GM08714 (cell line): ENCODE measurements around the gene TMCC2.
"Not testable (repeated sequence)": the region's sequence is repeated elsewhere in the genome, so short reads cannot be mapped to it uniquely, and the experiment has no call there.

Experiments used
- H3K4me3 ChIP-seq: fragments of 200-500 bp; sonication (Bioruptor generic); 2 replicates; pipeline ENCODE4 v1.5.1; 2014; ENCODE audit warnings: mild to moderate bottlenecking, low read length, inconsistent platforms
- ZNF274 ChIP-seq: IDR thresholded peaks from 2 replicates; pipeline ENCODE4 v1.6.1; 2012; ENCODE audit warnings: mild to moderate bottlenecking, low read depth, low read length

The TMCC2 gene

GRCh38 chr1:205229399-205229871 is 1.7 kb downstream of the TMCC2 start:
- no peak overlapping the region for H3K4me3 ChIP-seq

GRCh38 chr1:205229916-205230700 is 2.4 kb downstream of the TMCC2 start:
- H3K4me3 ChIP-seq = no peak overlapping the region
- TF ChIP-seq ZNF274 = no peak

More at GRCh38 chr1:205229399-205229871, 1.7 kb downstream of the TMCC2 start:
- no peak for TF ChIP-seq ZNF274

DNA sequence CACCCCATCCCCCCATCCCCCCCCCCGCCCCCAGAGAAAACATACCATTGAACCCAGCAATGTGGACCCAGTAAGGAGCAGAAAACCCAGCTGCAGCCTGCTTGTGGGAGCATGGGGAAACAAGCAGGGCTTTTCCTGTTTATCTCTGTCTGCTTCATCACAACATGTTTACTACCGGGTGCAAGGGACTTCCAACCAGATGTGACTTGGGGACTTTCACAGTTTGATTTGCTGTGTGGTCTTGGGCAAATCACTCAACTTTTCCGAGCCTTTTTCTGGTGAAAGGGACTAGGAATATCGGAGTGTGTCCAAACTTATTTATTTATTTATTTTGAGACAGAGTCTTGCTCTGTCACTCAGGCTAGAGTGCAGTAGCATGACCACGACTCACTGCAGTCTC is 3.2 kb downstream of the TMCC2 start:
- no peak overlapping the region for H3K4me3 ChIP-seq
- TF ChIP-seq ZNF274 = no peak

DNA sequence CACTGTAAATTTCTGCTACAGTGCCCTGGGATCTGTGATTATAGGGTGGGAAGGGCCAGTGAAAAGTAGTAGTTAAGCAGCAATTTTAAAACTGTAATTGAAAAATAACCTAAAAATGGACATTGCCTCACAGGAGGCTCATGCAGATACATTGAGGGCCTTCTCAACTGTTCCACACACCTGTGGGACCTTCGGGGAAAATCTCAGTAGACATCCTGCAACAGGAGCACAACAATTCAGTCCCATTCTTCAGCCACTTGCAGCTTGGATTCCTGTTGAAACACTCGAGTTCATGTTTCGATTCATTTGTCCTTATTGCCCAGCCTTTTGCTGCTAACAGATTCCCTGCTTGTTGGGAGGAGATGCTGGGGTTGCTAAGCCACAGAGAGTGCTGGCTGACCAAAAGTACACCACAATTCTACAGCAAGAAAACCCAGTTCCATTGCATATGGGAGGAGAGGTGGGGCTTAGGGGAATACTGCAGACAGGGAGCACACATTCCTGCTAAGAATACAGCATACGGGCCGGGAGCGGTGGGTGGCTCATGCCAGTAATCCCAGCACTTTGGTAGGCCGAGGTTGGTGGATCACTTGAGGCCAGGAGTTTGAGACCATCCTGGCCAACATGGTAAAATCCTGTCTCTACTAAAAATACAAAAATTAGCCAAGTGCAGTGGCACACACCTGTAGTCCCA is 4.5 kb downstream of the TMCC2 start:
- H3K4me3 ChIP-seq = no peak overlapping the region
- no peak for TF ChIP-seq ZNF274

DNA sequence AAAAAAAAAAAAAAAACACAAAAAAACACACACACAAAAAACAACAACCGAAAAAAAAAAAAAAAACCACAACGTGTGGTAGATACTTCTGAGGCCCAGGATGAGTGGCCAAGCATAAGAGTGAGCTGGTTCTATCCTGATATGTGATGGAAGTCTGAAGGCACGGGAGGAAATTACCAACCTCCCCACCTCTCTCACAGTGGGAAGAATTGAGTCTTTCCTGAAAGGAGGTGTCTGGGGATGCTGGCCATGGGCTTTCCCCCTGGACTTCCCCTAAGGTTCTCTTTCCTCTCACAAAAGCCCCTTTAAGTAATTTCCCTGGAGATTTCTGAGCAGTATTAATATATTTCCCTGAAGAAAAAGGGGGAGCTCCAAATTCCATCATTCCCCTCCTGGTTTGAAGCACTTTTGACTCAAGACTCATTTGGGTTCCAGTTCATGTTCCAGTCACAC is 5.2 kb downstream of the TMCC2 start:
- TF ChIP-seq ZNF274 = no peak

DNA sequence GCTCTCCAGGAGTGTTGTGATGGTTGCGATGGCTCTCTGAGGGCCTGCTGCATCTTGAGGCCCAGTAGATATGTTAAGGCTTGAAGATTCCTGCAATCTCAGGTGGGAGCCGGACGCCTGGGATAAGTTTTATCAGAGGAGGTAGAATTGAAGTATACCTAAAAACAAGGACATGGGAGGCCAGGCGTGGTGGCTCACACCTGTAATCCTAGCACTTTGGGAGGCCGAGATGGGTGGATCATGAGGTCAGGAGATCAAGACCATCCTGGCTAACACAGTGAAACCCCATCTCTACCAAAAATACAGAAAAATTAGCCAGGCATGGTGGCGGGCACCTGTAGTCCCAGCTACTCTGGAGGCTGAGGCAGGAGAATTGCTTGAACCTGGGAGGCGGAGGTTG is 6.2 kb downstream of the TMCC2 start:
- H3K4me3 ChIP-seq = not testable (repeated sequence)

More for the DNA sequence above, 5.2 kb downstream of the TMCC2 start:
- no peak overlapping the region for H3K4me3 ChIP-seq

DNA sequence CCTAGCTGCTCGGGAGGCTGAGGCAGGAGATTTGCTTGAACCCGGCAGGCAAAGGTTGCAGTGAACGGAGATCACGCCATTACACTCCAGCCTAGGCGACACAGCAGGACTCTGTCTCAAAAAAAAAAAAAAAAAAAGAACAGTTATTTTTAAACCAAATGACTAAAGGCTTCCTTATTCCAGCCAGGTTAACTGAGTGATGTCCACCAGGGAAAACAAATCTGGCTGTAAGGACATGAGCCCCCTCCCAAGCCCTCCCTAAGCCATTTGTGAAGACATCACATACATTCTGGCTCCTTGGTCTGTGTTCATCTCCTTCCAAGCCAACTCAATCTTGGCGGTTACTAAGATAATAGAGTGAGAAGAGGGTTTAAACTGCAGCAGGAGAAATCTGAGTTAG is 8.2 kb downstream of the TMCC2 start:
- H3K4me3 ChIP-seq = no peak overlapping the region
- no peak for TF ChIP-seq ZNF274

GRCh38 chr1:205236526-205236925 is 8.8 kb downstream of the TMCC2 start:
- no peak overlapping the region for H3K4me3 ChIP-seq
- TF ChIP-seq ZNF274 = no peak

- TF ChIP-seq ZNF274 = no peak
- no peak overlapping the region for H3K4me3 ChIP-seq
Observed at GRCh38 chr1:205236951-205237475, 9.3 kb downstream of the TMCC2 start.

DNA sequence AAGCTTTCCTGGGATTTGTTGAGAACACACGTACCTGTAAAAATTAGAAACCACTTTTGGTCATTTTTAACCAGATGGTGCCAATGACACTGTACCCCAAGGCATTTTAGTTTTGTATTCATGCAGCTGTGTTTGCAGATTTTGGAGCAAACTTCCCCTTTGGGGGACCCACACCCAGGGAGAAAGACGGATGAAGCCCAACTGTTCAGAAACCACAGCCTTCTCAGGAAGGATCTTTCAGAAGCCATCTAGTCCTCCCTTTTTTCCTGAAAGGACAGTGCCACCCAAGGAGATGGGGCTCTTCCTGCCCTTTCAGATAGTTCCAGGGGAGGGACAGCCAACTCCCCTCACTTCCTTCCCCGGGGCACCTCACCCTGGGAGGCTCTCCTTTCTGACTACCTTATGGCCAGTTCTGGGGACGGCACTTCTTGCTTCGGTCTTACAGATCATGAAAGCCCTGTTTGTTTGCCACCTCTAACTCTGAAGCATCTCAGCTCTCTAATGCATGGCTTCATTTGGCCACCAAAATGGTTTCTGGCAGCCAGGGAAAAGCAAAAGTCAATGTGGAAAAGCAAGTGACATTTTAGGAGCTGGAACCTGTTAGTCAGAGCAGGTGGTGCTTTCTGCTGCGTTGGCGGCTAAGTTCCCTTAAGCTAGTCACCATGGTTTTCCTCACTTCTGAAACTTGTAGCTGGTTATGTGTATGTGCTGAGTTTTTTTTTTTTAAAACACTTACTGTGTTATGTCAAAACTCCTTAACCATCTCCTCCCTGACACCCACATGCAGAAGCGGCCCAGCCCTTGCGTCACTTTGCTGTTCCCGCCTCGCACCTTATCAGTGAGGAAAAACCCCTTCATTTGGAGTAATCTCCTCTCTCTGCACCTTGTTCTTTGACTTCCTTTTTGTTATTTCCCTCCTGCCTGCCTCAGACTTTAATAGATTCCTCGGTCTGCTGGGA is 10.1 kb downstream of the TMCC2 start:
- H3K4me3 ChIP-seq = no peak overlapping the region
- TF ChIP-seq ZNF274 = no peak

DNA sequence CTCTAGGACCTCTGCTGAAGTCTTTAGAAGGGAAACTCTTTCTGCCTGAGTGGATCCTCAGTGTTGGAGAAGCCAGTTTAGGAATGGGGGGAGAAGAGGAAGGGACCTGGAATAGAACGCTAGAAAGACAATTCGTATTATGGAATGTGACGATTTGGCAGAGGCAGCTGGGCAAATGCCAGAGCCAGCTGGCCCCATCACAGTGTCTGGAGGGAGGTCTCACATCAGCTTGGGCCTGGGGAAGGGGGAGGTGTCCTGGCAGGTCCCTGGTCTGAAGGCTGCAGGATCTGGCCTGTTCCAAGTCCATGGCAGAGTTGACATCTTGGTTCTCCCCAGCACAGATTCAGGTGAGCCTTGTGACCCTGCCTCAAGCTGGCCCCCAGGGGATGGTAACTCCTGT is 11.3 kb downstream of the TMCC2 start:
- no peak overlapping the region for H3K4me3 ChIP-seq
- TF ChIP-seq ZNF274 = no peak

GRCh38 chr1:205240118-205240517 is 12.4 kb downstream of the TMCC2 start:
- no peak for TF ChIP-seq ZNF274

DNA sequence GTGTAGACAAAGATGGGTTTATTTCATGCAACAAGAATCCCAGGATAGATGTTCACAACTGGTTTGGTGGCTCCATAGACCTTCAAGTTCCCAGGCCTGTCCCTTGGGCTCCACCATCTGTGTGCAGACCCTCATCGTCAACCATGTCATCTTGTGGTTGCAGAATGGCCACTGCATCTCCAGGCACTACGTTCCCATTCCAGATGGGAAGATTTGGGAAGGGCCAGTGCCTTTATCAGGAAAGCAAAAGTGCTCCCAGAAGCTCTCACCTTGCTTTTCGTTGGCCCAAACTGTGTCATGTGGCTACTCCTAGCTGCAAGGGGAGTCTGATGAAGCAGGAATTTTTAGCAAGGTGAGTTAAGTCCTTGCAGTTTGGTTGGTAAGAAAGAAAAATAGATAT is 12.8 kb downstream of the TMCC2 start:
- TF ChIP-seq ZNF274 = no peak
- no peak overlapping the region for H3K4me3 ChIP-seq

More at GRCh38 chr1:205240118-205240517, 12.4 kb downstream of the TMCC2 start:
- no peak overlapping the region for H3K4me3 ChIP-seq
